Mesodermal cell (in vitro differentiated cells): Measurements from ENCODE around the gene ZNF835.

Source experiments
- H3K27ac ChIP-seq: 2 replicates; pipeline ENCODE4 v1.7.0; 2013; ENCODE audit warnings: mild to moderate bottlenecking, low read depth, low read length, moderate library complexity; ENCODE audit not compliant: severe bottlenecking
- H3K36me3 ChIP-seq: 2 replicates; pipeline ENCODE4 v1.7.1; 2013; ENCODE audit warnings: mild to moderate bottlenecking, low read length, moderate library complexity; ENCODE audit not compliant: control insufficient read depth, insufficient read depth
- H3K4me1 ChIP-seq: one replicate; pipeline ENCODE4 v1.7.1; 2013; ENCODE audit warnings: mild to moderate bottlenecking, low read length; ENCODE audit not compliant: insufficient read depth, control insufficient read depth, poor library complexity, severe bottlenecking
- H3K4me3 ChIP-seq: 2 replicates; pipeline ENCODE4 v1.7.0; 2013; ENCODE audit warnings: low read length, control low read depth, mild to moderate bottlenecking; ENCODE audit not compliant: insufficient read depth, poor library complexity, severe bottlenecking; ENCODE audit errors: extremely low read depth
- H3K9me3 ChIP-seq: 2 replicates; pipeline ENCODE4 v1.7.1; 2013; ENCODE audit warnings: mild to moderate bottlenecking, low read length, moderate library complexity; ENCODE audit not compliant: control insufficient read depth
- WGBS, 2 experiments: methylation state at CpG; one replicate each; pipeline ENCODE4 v1.1.5; 2013; ENCODE audit warnings: missing lambda C conversion rate in 2 of 2; ENCODE audit not compliant: insufficient coverage in 2 of 2; 5-methylcytosine and 5-hydroxymethylcytosine counted together

ZNF835 gene

GRCh38 chr19:56623006-56623405 lies 48.6 kb downstream of the ZNF835 start:
- WGBS, 2 experiments, result 90 to 95% methylated on average over 2 to 3 of the region's 9 CpGs
- no peak overlapping the region for H3K4me3 ChIP-seq
- no peak overlapping the region for H3K27ac ChIP-seq
- no peaks in the 10 kb centered on the region for H3K4me1 ChIP-seq
- H3K9me3 ChIP-seq, result peaks cover 18% of the 10 kb centered on the region
- H3K36me3 ChIP-seq, result peaks cover 57% of the 10 kb centered on the region

DNA sequence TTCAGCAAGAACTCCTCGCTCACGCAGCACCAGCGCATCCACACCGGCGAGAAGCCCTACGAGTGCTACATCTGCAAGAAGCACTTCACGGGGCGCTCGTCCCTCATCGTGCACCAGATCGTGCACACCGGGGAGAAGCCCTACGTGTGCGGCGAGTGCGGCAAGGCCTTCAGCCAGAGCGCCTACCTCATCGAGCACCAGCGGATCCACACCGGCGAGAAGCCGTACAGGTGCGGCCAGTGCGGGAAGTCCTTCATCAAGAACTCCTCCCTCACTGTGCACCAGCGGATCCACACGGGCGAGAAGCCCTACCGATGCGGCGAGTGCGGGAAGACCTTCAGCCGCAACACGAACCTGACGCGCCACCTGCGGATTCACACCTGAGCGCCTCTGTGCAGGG lies 49.2 kb downstream of the ZNF835 start:
- peaks cover 63% of the 10 kb centered on the region for H3K36me3 ChIP-seq
- H3K27ac ChIP-seq, result no peak overlapping the region
- peaks cover 15% of the 10 kb centered on the region for H3K9me3 ChIP-seq
- WGBS, 2 experiments, result 95 to 98% methylated on average over 33 to 37 of the region's 37 CpGs
- no peaks in the 10 kb centered on the region for H3K4me1 ChIP-seq
- H3K4me3 ChIP-seq, result no peak overlapping the region

- peaks cover 42% of the 10 kb centered on the region for H3K9me3 ChIP-seq
- H3K4me3 ChIP-seq, result no peak overlapping the region
- H3K27ac ChIP-seq, result no peak overlapping the region
- no peaks in the 10 kb centered on the region for H3K4me1 ChIP-seq
- 76 to 87% methylated on average over 4 to 7 of the region's 8 CpGs for WGBS, 2 experiments
- peaks cover 75% of the 10 kb centered on the region for H3K36me3 ChIP-seq
Measured at GRCh38 chr19:56619121-56619520, 52.4 kb downstream of the ZNF835 start.

DNA sequence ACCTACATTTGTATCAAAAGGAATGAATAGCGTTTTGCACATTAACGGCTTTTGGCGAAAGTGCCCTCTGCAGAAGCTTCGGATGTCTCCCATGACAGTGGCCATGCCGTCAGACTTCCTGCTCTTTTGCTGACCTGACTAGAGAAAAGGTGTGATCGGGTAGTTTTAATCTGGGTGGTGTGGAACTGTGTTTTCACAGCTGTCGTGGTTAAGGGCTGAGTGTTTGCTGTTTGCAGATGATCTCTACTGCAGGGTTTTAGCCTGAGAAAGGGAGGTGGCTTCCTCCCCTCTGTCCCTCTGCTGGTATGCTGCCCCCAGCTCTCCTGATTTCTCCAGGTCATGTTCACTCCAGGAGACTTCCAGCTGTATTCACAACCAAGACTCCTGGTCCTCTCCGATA lies 54.0 kb downstream of the ZNF835 start:
- H3K4me3 ChIP-seq, result no peak overlapping the region
- no peak overlapping the region for H3K27ac ChIP-seq
- H3K4me1 ChIP-seq, result no peaks in the 10 kb centered on the region
- WGBS, 2 experiments, result 96 to 100% methylated on average over 6 of the region's 8 CpGs
- peaks cover 43% of the 10 kb centered on the region for H3K9me3 ChIP-seq
- peaks cover 73% of the 10 kb centered on the region for H3K36me3 ChIP-seq

- Histone ChIP-seq H3K4me3 (no peak overlapping the region), H3K9me3 (peaks cover 57% of the 10 kb centered on the region), H3K4me1 (no peaks in the 10 kb centered on the region), H3K36me3 (peaks cover 70% of the 10 kb centered on the region), H3K27ac (no peak overlapping the region)
- 97 to 100% methylated on average over 4 of the region's 5 CpGs for WGBS, 2 experiments
Measured at GRCh38 chr19:56613639-56614038, 57.9 kb downstream of the ZNF835 start.

DNA sequence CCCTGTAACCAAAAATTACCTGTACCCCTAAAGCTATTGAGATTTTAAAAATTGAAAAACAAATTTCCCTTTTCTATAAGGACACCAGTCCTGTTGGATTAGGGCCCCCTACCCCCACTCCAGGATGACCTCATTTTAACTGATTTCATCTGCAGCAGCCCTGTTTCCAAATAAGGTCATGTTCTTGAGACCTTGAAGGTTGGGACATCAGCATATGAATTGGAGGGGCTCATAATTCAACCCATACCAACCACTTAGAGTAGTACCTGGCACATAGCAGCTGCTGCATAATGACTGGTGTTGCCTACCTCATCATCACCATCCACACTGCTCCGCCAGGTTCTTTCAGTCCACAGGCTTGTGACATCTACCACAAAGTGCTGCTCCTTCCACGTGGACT lies 58.8 kb downstream of the ZNF835 start:
- Histone ChIP-seq H3K36me3 (peaks cover 66% of the 10 kb centered on the region), H3K9me3 (peaks cover 51% of the 10 kb centered on the region), H3K4me1 (no peaks in the 10 kb centered on the region), H3K27ac (no peak overlapping the region), H3K4me3 (no peak overlapping the region)
- WGBS, 2 experiments, result 90 to 100% methylated on average over 2 of the region's 2 CpGs
